SK-N-SH treated with all-trans-retinoic acid at 6 μM for 48 hours (cell line): Measurements from ENCODE around the gene CCKAR.
"Not testable (repeated sequence)": the region's sequence is repeated elsewhere in the genome, so short reads cannot be mapped to it uniquely, and the experiment has no call there.

Source experiments
- ATAC-seq: fragments of 200-7000 bp; cut with Tn5 transposase; 3 replicates; pipeline ENCODE4 v1.9.1; 2020; ENCODE audit warnings: mild to moderate bottlenecking, moderate library complexity
- ARNTL ChIP-seq: fragments of 450-650 bp; formaldehyde crosslinking; IDR thresholded peaks from 2 replicates; pipeline ENCODE4 v1.5.0; 2020; ENCODE audit warnings: low read depth, mild to moderate bottlenecking, moderate library complexity, borderline replicate concordance
- BACH2 ChIP-seq: fragments of 250-450 bp; sonication (Bioruptor Pico); IDR thresholded peaks from 2 replicates; pipeline ENCODE4 v1.9.0; 2021; ENCODE audit warnings: mild to moderate bottlenecking, borderline replicate concordance
- CSDC2 ChIP-seq: fragments of 250-450 bp; sonication (Bioruptor Pico); IDR thresholded peaks from 2 replicates; pipeline ENCODE4 v1.5.0; 2020; ENCODE audit warnings: mild to moderate bottlenecking, moderate library complexity
- CSRNP3 ChIP-seq: fragments of 250-450 bp; sonication (Bioruptor Pico); IDR thresholded peaks from 2 replicates; pipeline ENCODE4 v1.5.1; 2021; ENCODE audit warnings: mild to moderate bottlenecking, moderate library complexity
- ESRRG ChIP-seq: fragments of 250-450 bp; sonication (Bioruptor Pico); IDR thresholded peaks from 2 replicates; pipeline ENCODE4 v1.6.1; 2021; ENCODE audit warnings: mild to moderate bottlenecking
- GLIS3 ChIP-seq: fragments of 250-450 bp; sonication (Bioruptor Pico); IDR thresholded peaks from 2 replicates; pipeline ENCODE4 v1.5.0; 2020; ENCODE audit warnings: mild to moderate bottlenecking, moderate library complexity
- ISL1 ChIP-seq: fragments of 250-450 bp; sonication (Bioruptor Pico); IDR thresholded peaks from 2 replicates; pipeline ENCODE4 v2.1.2; 2022; ENCODE audit warnings: mild to moderate bottlenecking, moderate library complexity
- PATZ1 ChIP-seq: fragments of 250-450 bp; sonication (Bioruptor Pico); IDR thresholded peaks from 2 replicates; pipeline ENCODE4 v1.8.0; 2020; ENCODE audit warnings: mild to moderate bottlenecking, moderate library complexity, borderline replicate concordance
- PPARA ChIP-seq: fragments of 250-450 bp; sonication (Bioruptor Pico); IDR thresholded peaks from 2 replicates; pipeline ENCODE4 v1.5.0; 2020; ENCODE audit warnings: mild to moderate bottlenecking, borderline replicate concordance
- RARB ChIP-seq: fragments of 250-450 bp; sonication (Bioruptor Pico); IDR thresholded peaks from 2 replicates; pipeline ENCODE4 v1.8.0; 2021; ENCODE audit warnings: mild to moderate bottlenecking, moderate library complexity
- SNAI2 ChIP-seq: fragments of 250-450 bp; sonication (Bioruptor Pico); IDR thresholded peaks from 2 replicates; pipeline ENCODE4 v1.5.0; 2020; ENCODE audit warnings: mild to moderate bottlenecking, moderate library complexity
- TCF4 ChIP-seq: fragments of 250-450 bp; sonication (Bioruptor Pico); IDR thresholded peaks from 2 replicates; pipeline ENCODE4 v1.8.0; 2021; ENCODE audit warnings: mild to moderate bottlenecking, moderate library complexity, borderline replicate concordance
- TOX ChIP-seq: fragments of 250-450 bp; sonication (Bioruptor Pico); IDR thresholded peaks from 2 replicates; pipeline ENCODE4 v1.8.0; 2021; ENCODE audit warnings: mild to moderate bottlenecking, moderate library complexity, borderline replicate concordance
- ZC3H10 ChIP-seq: fragments of 250-450 bp; sonication (Bioruptor Pico); IDR thresholded peaks from 2 replicates; pipeline ENCODE4 v1.5.1; 2021; ENCODE audit warnings: mild to moderate bottlenecking, moderate library complexity
- ZFP3 ChIP-seq: fragments of 250-450 bp; sonication (Bioruptor Pico); IDR thresholded peaks from 2 replicates; pipeline ENCODE4 v1.5.0; 2020; ENCODE audit warnings: mild to moderate bottlenecking, moderate library complexity
- ZFP30 ChIP-seq: fragments of 450-650 bp; formaldehyde crosslinking; IDR thresholded peaks from 2 replicates; pipeline ENCODE4 v1.5.0; 2022; ENCODE audit warnings: mild to moderate bottlenecking, moderate library complexity
- ZNF565 ChIP-seq: fragments of 450-650 bp; formaldehyde crosslinking; conservative IDR thresholded peaks from 2 replicates; pipeline ENCODE4 v1.5.0; 2020; ENCODE audit warnings: low read depth, mild to moderate bottlenecking, moderate library complexity
- ZNF70 ChIP-seq: fragments of 450-650 bp; formaldehyde crosslinking; IDR thresholded peaks from 2 replicates; pipeline ENCODE4 v1.5.0; 2020; ENCODE audit warnings: mild to moderate bottlenecking, moderate library complexity
- ZNF8 ChIP-seq: fragments of 450-650 bp; formaldehyde crosslinking; IDR thresholded peaks from 2 replicates; pipeline ENCODE4 v1.5.0; 2020; ENCODE audit warnings: mild to moderate bottlenecking, moderate library complexity
- TF ChIP-seq, protein P1 (sequence below): fragments of 250-450 bp; sonication (Bioruptor Pico); IDR thresholded peaks from 2 replicates; pipeline ENCODE4 v1.8.0; 2021; ENCODE audit warnings: low read depth, mild to moderate bottlenecking, moderate library complexity, borderline replicate concordance
- TF ChIP-seq, protein P2 (sequence below): fragments of 250-450 bp; sonication (Bioruptor Pico); IDR thresholded peaks from 2 replicates; pipeline ENCODE4 v1.5.0; 2020; ENCODE audit warnings: mild to moderate bottlenecking, moderate library complexity

The CCKAR gene

GRCh38 chr4:26507286-26507685 is 17.0 kb upstream of the CCKAR start:
- TF ChIP-seq ZC3H10 (no peak), ZNF565 (no peak), CSDC2 (CRISPR knock-in tag) (no peak), ZNF8 (CRISPR knock-in tag) (no peak), CSRNP3 (CRISPR knock-in tag) (no peak), TOX (CRISPR knock-in tag) (no peak), ESRRG (CRISPR knock-in tag) (no peak), BACH2 (no peak), ZFP3 (CRISPR knock-in tag) (no peak), SNAI2 (CRISPR knock-in tag) (no peak), GLIS3 (CRISPR knock-in tag) (no peak), ISL1 (no peak), PPARA (no peak), ZFP30 (no peak), ZNF70 (CRISPR knock-in tag) (no peak), PATZ1 (CRISPR knock-in tag) (no peak), ARNTL (CRISPR knock-in tag) (no peak), TCF4 (no peak)
- TF ChIP-seq, protein P1, sequence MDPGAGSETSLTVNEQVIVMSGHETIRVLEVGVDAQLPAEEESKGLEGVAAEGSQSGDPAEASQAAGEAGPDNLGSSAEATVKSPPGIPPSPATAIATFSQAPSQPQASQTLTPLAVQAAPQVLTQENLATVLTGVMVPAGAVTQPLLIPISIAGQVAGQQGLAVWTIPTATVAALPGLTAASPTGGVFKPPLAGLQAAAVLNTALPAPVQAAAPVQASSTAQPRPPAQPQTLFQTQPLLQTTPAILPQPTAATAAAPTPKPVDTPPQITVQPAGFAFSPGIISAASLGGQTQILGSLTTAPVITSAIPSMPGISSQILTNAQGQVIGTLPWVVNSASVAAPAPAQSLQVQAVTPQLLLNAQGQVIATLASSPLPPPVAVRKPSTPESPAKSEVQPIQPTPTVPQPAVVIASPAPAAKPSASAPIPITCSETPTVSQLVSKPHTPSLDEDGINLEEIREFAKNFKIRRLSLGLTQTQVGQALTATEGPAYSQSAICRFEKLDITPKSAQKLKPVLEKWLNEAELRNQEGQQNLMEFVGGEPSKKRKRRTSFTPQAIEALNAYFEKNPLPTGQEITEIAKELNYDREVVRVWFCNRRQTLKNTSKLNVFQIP (CRISPR knock-in tag) = no peak
- TF ChIP-seq, protein P2, sequence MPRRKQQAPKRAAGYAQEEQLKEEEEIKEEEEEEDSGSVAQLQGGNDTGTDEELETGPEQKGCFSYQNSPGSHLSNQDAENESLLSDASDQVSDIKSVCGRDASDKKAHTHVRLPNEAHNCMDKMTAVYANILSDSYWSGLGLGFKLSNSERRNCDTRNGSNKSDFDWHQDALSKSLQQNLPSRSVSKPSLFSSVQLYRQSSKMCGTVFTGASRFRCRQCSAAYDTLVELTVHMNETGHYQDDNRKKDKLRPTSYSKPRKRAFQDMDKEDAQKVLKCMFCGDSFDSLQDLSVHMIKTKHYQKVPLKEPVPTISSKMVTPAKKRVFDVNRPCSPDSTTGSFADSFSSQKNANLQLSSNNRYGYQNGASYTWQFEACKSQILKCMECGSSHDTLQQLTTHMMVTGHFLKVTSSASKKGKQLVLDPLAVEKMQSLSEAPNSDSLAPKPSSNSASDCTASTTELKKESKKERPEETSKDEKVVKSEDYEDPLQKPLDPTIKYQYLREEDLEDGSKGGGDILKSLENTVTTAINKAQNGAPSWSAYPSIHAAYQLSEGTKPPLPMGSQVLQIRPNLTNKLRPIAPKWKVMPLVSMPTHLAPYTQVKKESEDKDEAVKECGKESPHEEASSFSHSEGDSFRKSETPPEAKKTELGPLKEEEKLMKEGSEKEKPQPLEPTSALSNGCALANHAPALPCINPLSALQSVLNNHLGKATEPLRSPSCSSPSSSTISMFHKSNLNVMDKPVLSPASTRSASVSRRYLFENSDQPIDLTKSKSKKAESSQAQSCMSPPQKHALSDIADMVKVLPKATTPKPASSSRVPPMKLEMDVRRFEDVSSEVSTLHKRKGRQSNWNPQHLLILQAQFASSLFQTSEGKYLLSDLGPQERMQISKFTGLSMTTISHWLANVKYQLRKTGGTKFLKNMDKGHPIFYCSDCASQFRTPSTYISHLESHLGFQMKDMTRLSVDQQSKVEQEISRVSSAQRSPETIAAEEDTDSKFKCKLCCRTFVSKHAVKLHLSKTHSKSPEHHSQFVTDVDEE (CRISPR knock-in tag) = no peak

DNA sequence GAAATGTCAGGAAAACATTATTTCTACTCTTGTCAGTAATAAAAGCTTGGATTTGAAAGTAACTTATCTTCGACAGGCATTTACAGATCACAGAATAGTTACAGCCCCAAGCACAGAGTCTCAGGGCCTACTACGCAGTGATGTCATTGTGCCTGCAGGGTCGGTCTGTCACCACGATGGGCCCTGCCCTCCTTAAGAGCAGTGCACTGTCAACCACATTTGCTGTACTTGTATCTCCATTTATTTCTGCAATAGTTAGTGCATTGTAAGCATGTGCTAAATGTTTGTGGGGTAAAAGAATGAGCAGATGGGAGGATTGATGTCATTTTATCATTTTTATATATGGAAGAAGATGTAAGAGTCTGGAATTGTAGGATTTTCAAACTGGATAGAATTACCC is 13.6 kb upstream of the CCKAR start:
- TF ChIP-seq BACH2 (no peak), GLIS3 (CRISPR knock-in tag) (no peak), ZNF565 (no peak)
- ATAC-seq = no peak

More at GRCh38 chr4:26507286-26507685, 17.0 kb upstream of the CCKAR start:
- no peak for ATAC-seq

- no peak for ATAC-seq
- TF ChIP-seq ZNF565 (no peak), CSDC2 (CRISPR knock-in tag) (no peak), SNAI2 (CRISPR knock-in tag) (no peak), RARB (no peak), PPARA (no peak), CSRNP3 (CRISPR knock-in tag) (no peak), TCF4 (no peak), ZC3H10 (no peak), ISL1 (no peak)
- TF ChIP-seq, protein P1 (CRISPR knock-in tag) = no peak
Observed at GRCh38 chr4:26503427-26503826, 13.1 kb upstream of the CCKAR start.

DNA sequence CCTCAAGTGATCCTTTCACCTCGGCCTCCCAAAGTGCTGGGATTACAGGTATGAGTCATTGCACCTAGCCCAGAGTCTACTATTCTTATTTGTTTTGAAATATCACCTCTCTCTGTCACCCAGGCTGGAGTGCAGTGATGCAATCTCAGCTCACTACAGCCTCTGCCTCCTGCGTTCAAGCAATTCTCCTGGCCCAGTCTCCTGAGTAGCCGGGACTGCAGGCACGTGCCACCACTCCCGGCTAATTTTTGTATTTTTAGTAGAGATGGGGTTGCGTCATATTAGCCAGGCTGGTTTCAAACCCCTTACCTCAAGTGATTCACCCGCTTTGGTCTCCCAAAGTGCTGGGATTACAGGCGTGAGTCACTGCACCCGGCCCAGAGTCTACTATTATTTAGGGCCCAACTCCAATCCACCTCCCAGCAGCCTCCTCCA is 10.3 kb upstream of the CCKAR start:
- ATAC-seq = not testable (repeated sequence)
